H1 (cell line): ENCODE measurements around the gene RPS27A. TPM values are rescaled to one million over a fixed set of nuclear protein-coding genes. Genes with fewer than 3 reads are reported as not detected.

ENCODE experiments used
- CTCF ChIA-PET: fragments of 300-600 bp; sonication (Branson Sonifier 250); formaldehyde crosslinking; loops from one replicate; lab custom pipeline; 2021; ENCODE audit not compliant: partially characterized antibody; lab: Charles Lee
- POLR2A ChIA-PET: fragments of 300-600 bp; sonication (Branson Sonifier 250); formaldehyde crosslinking; loops from one replicate; lab custom pipeline; 2021; ENCODE audit warnings: inconsistent platforms; ENCODE audit not compliant: partially characterized antibody; lab: Charles Lee
- DNase-seq, 2 experiments: peaks; one replicate each; pipeline versions ENCODE4 v3.0.0 to v3.0.0-alpha.2; 2010 to 2022; ENCODE audit warnings: low spot score in 2 of 2, low read depth in 1 of 2, mixed read lengths in 1 of 2
- FAIRE-seq: peaks from 2 replicates; lab custom pipeline; 2011; peaks lifted over from hg19 to GRCh38; lab: Jason Lieb, UNC
- H2AFZ ChIP-seq: 2 replicates; pipeline ENCODE4 v1.8.1; 2012; ENCODE audit warnings: low read length, inconsistent platforms
- H2AK5ac ChIP-seq: 2 replicates; pipeline ENCODE4 v1.6.1; 2013; ENCODE audit warnings: low read depth, low read length
- H2BK120ac ChIP-seq: replicated peaks from 2 replicates; pipeline ENCODE3; 2013; ENCODE audit warnings: low read depth, low read length, inconsistent platforms
- H2BK12ac ChIP-seq: 2 replicates; pipeline ENCODE4 v1.6.1; 2013; ENCODE audit warnings: low read depth, low read length
- H2BK15ac ChIP-seq: 2 replicates; pipeline ENCODE4 v1.6.1; 2013; ENCODE audit warnings: low read length
- H2BK20ac ChIP-seq: 2 replicates; pipeline ENCODE4 v1.6.1; 2013; ENCODE audit warnings: low read length
- H2BK5ac ChIP-seq: 2 replicates; pipeline ENCODE4 v1.6.1; 2013; ENCODE audit warnings: low read depth, low read length
- H3K14ac ChIP-seq: 2 replicates; pipeline ENCODE4 v1.6.1; 2013; ENCODE audit warnings: inconsistent platforms; ENCODE audit not compliant: insufficient read length
- H3K18ac ChIP-seq: 2 replicates; pipeline ENCODE4 v1.6.1; 2013; ENCODE audit warnings: low read length; ENCODE audit errors: extremely low read depth
- H3K23ac ChIP-seq: 2 replicates; pipeline ENCODE4 v1.6.1; 2013; ENCODE audit warnings: inconsistent platforms; ENCODE audit not compliant: insufficient read length
- H3K23me2 ChIP-seq: 2 replicates; pipeline ENCODE4 v1.6.1; 2013; ENCODE audit warnings: low read depth, low read length
- H3K27ac ChIP-seq: 2 replicates; pipeline ENCODE4 v1.6.1; 2011; ENCODE audit warnings: low read depth, low read length, inconsistent platforms
- H3K27me3 ChIP-seq, 4 experiments: replicated peaks in 1 of 4; 1 replicate in 1 of 4; 2 replicates in 3 of 4; pipeline versions ENCODE4 v1.6.1 to v1.8.1; 2011 to 2013; ENCODE audit warnings: low read length in 3 of 4, mild to moderate bottlenecking in 3 of 4, inconsistent platforms in 2 of 4, mixed read lengths in 2 of 4, moderate library complexity in 1 of 4; ENCODE audit not compliant: control insufficient read depth in 3 of 4, insufficient read depth in 3 of 4; ENCODE audit errors: extremely low read depth in 1 of 4
- H3K36me3 ChIP-seq, 4 experiments: 2 replicates each; pipeline versions ENCODE4 v1.6.1 to v1.8.1; 2011 to 2013; ENCODE audit warnings: mild to moderate bottlenecking in 4 of 4, low read length in 3 of 4, moderate library complexity in 2 of 4, control low read depth in 1 of 4, inconsistent platforms in 1 of 4; ENCODE audit not compliant: insufficient read depth in 4 of 4, control insufficient read depth in 2 of 4
- H3K4ac ChIP-seq: replicated peaks from 2 replicates; pipeline ENCODE3; 2013; ENCODE audit warnings: low read length, low read depth, mixed read lengths, inconsistent platforms; ENCODE audit not compliant: insufficient read length
- H3K4me1 ChIP-seq, 4 experiments: replicated peaks in 1 of 4; 1 replicate in 1 of 4; 2 replicates in 3 of 4; pipeline versions ENCODE4 v1.6.1 to v1.8.1; 2011 to 2013; ENCODE audit warnings: low read length in 3 of 4, inconsistent platforms in 2 of 4, mixed read lengths in 1 of 4; ENCODE audit not compliant: insufficient read depth in 4 of 4, control insufficient read depth in 3 of 4
- H3K4me2 ChIP-seq, 2 experiments: 2 replicates each; pipeline versions ENCODE4 v1.6.1 to v1.8.1; 2011 to 2013; ENCODE audit warnings: low read depth in 2 of 2, low read length in 2 of 2, control low read depth in 1 of 2, inconsistent platforms in 1 of 2, mild to moderate bottlenecking in 1 of 2; ENCODE audit not compliant: insufficient read depth in 1 of 2
- H3K4me3 ChIP-seq, 4 experiments: fragments of 200-600, 300-600 bp in 1 of 4; sonication (generic), shearing (Covaris generic), sonication (Bioruptor Twin) in 1 of 4; 2 replicates each; pipeline versions ENCODE4 v1.5.1 to v1.8.1; 2011 to 2016; ENCODE audit warnings: low read length in 4 of 4, low read depth in 3 of 4, control low read depth in 2 of 4, inconsistent platforms in 2 of 4, mild to moderate bottlenecking in 2 of 4, mixed read lengths in 1 of 4, moderate library complexity in 1 of 4; ENCODE audit not compliant: insufficient read depth in 2 of 4; ENCODE audit errors: extremely low read depth in 1 of 4
- H3K56ac ChIP-seq: replicated peaks from 2 replicates; pipeline ENCODE3; 2013; ENCODE audit warnings: low read depth, mild to moderate bottlenecking, mixed read lengths, low read length, inconsistent platforms; ENCODE audit not compliant: insufficient read length
- H3K79me1 ChIP-seq: 2 replicates; pipeline ENCODE4 v1.6.1; 2013; ENCODE audit warnings: low read depth, low read length, control low read depth
- H3K79me2 ChIP-seq, 2 experiments: 2 replicates each; pipeline versions ENCODE4 v1.6.1 to v1.8.1; 2012 to 2013; ENCODE audit warnings: low read length in 2 of 2, mild to moderate bottlenecking in 2 of 2, inconsistent platforms in 1 of 2; ENCODE audit not compliant: insufficient read depth in 2 of 2, control insufficient read depth in 1 of 2
- H3K9ac ChIP-seq, 4 experiments: replicated peaks in 1 of 4; 1 replicate in 1 of 4; 2 replicates in 3 of 4; pipeline versions ENCODE4 v1.6.1 to v1.8.1; 2011 to 2013; ENCODE audit warnings: low read depth in 3 of 4, low read length in 3 of 4, control low read depth in 2 of 4, mild to moderate bottlenecking in 2 of 4, moderate library complexity in 2 of 4, inconsistent platforms in 1 of 4; ENCODE audit errors: extremely low read depth in 1 of 4
- H3K9me3 ChIP-seq, 2 experiments: 2 replicates each; pipeline versions ENCODE4 v1.6.1 to v1.8.1; 2012 to 2013; ENCODE audit warnings: mild to moderate bottlenecking in 2 of 2, moderate library complexity in 2 of 2, control low read depth in 1 of 2, inconsistent platforms in 1 of 2, low read depth in 1 of 2, low read length in 1 of 2, mixed read lengths in 1 of 2; ENCODE audit not compliant: insufficient read depth in 2 of 2
- H4K20me1 ChIP-seq, 2 experiments: replicated peaks in 1 of 2; 2 replicates each; pipeline versions ENCODE3 to v1.8.1; 2011 to 2013; ENCODE audit warnings: inconsistent platforms in 2 of 2, low read length in 2 of 2, mild to moderate bottlenecking in 1 of 2; ENCODE audit not compliant: insufficient read depth in 2 of 2, control insufficient read depth in 1 of 2
- H4K5ac ChIP-seq: 2 replicates; pipeline ENCODE4 v1.6.1; 2013; ENCODE audit warnings: low read length, low read depth, mixed read lengths, inconsistent platforms; ENCODE audit not compliant: insufficient read length
- H4K8ac ChIP-seq: 2 replicates; pipeline ENCODE4 v1.8.0; 2013; ENCODE audit warnings: mild to moderate bottlenecking, moderate library complexity, low read length, inconsistent platforms; ENCODE audit not compliant: insufficient read depth; ENCODE audit errors: extremely low read depth
- H4K91ac ChIP-seq: replicated peaks from 2 replicates; pipeline ENCODE3; 2013; ENCODE audit warnings: low read length, mixed read lengths, inconsistent platforms; ENCODE audit not compliant: insufficient read length
- BCL11A ChIP-seq, 2 experiments: IDR thresholded peaks; one replicate each; pipeline ENCODE4 v1.6.1; 2011; ENCODE audit warnings: low read depth in 2 of 2, low read length in 2 of 2, mild to moderate bottlenecking in 2 of 2
- WGBS, 2 experiments: shearing (Covaris generic) in 1 of 2; methylation state at CpG; one replicate each; pipeline versions ENCODE4 v1.1.6 to v1.1.7; 2013 to 2015; ENCODE audit warnings: low lambda C conversion rate in 2 of 2, mixed read lengths in 2 of 2, inconsistent platforms in 1 of 2, low coverage in 1 of 2, missing lambda C conversion rate in 1 of 2; ENCODE audit not compliant: insufficient replicate concordance in 2 of 2, insufficient coverage in 1 of 2, insufficient read length in 1 of 2; ENCODE audit errors: extremely low coverage in 1 of 2, missing lambda C conversion rate in 1 of 2; 5-methylcytosine and 5-hydroxymethylcytosine counted together
- polyA plus RNA-seq, 7 experiments: library from polyadenylated mRNA; depleted of rRNA in 3 of 7; stranded (reverse) in 5 of 7; unstranded in 2 of 7; fragments of >200 nt in 5 of 7; fragments of 200-250 nt in 2 of 7; gene quantifications; 1 replicate in 5 of 7; 2 replicates in 1 of 7; 4 replicates in 1 of 7; pipeline versions ENCODE4 v1.2.1 to v1.2.3, GENCODE V29; 2011 to 2013; ENCODE audit warnings: missing spikeins in 2 of 7, mixed read lengths in 2 of 7
- total RNA-seq: library from RNA; stranded (reverse); fragmentation: NEBNext Ultra II Directional; extraction: Animal tissue kit (Norgen Biotek cat#: 25700); gene quantifications from 2 replicates; pipeline ENCODE4 v1.2.1, GENCODE V29; 2021

Gene RPS27A
- total and polyA plus RNA-seq, 2 of the 8 experiments (the other 6 are each of a cell fraction or from before 2014, with no cell fraction given): 1,431 to 1,682 TPM

GRCh38 chr2:55283083-55283482 lies 50.6 kb downstream of the RPS27A start:
- peak overlapping the region in 2 of 4 experiments; percentile 41 to 70; a peak in 4 of 8 replicates for H3K4me3 ChIP-seq
- POLR2A ChIA-PET: no interaction called here
- no peak overlapping the region for H3K18ac ChIP-seq
- H3K79me1 ChIP-seq: no peaks in the 10 kb centered on the region
- H3K27ac ChIP-seq: no peak overlapping the region
- H2BK15ac ChIP-seq: no peak overlapping the region
- H2BK12ac ChIP-seq: no peak overlapping the region
- no peak overlapping the region for H2BK5ac ChIP-seq
- no peak overlapping the region for H4K91ac ChIP-seq
- H2BK120ac ChIP-seq: no peak overlapping the region
- H4K20me1 ChIP-seq: no peaks in the 10 kb centered on the region
- H3K36me3 ChIP-seq: no peaks in the 10 kb centered on the region; a peak in 1 of 8 replicates
- H3K9me3 ChIP-seq: no peaks in the 10 kb centered on the region
- FAIRE-seq (no peak), DNase-seq (no peak)
- CTCF ChIA-PET: interaction anchor here (1.4 kb wide), 1 partner anchor 59 kb away, joined by 4 read pairs; no protein-coding TSS in a partner anchor
- H4K8ac ChIP-seq: no peak overlapping the region
- H3K4ac ChIP-seq: no peak overlapping the region
- H2AK5ac ChIP-seq: no peak overlapping the region
- H3K56ac ChIP-seq: no peak overlapping the region
- no peak overlapping the region for H3K23ac ChIP-seq
- no peak overlapping the region for H2AFZ ChIP-seq
- peak overlapping the region in 1 of 2 experiments; percentile 61; a peak in 2 of 4 replicates for H3K4me2 ChIP-seq
- no peak overlapping the region for H2BK20ac ChIP-seq
- no peak overlapping the region for H3K14ac ChIP-seq
- H3K4me1 ChIP-seq: peaks cover 3 to 18% (median 9%) of the 10 kb centered on the region in 4 experiments; a peak in 5 of 7 replicates
- TF ChIP-seq BCL11A (IDR thresholded peaks at IDR 0.05; ENCODE audit: low read depth in 2 of 2, low read length in 2 of 2): no peak
- no peak overlapping the region for H4K5ac ChIP-seq
- no peaks in the 10 kb centered on the region for H3K27me3 ChIP-seq
- 94% methylated on average over 12 of the region's 12 CpGs; no CpG with 5 or more reads in 1 of the 2 experiments for WGBS, 2 experiments
- peaks cover 2% of the 10 kb centered on the region; the same call in 1 of the 2 replicates for H3K23me2 ChIP-seq
- H3K79me2 ChIP-seq: peaks cover 0 to 3% of the 10 kb centered on the region in 2 experiments; a peak in 1 of 4 replicates
- H3K9ac ChIP-seq: no peak overlapping the region

Other genes starting within 250 kb of the RPS27A start
- 240 and 242 TPM in 2 replicates for gene RTN4, start 182.2 kb upstream of the RPS27A start, total RNA-seq
- gene RTN4, start 182.2 kb upstream of the RPS27A start, polyA plus RNA-seq (2011; rRNA removed): 113 and 179 TPM in 2 replicates
- gene CLHC1, start 395 bp upstream of the RPS27A start, total RNA-seq: 7.2 and 10.8 TPM in 2 replicates
- gene CLHC1, start 395 bp upstream of the RPS27A start, polyA plus RNA-seq (2011; rRNA removed): 2.3 and 2.6 TPM in 2 replicates
- 34.5 and 36.0 TPM in 2 replicates for gene MTIF2, start 36.5 kb downstream of the RPS27A start, total RNA-seq
- gene MTIF2, start 36.5 kb downstream of the RPS27A start, polyA plus RNA-seq (2011; rRNA removed): 8.2 and 11.0 TPM in 2 replicates
- gene CCDC88A, start 187.2 kb downstream of the RPS27A start, total RNA-seq: 91.4 and 98.0 TPM in 2 replicates
- gene CCDC88A, start 187.2 kb downstream of the RPS27A start, polyA plus RNA-seq (2011; rRNA removed): 22.9 and 27.0 TPM in 2 replicates